GM23338 (cell line): ENCODE results near the gene EFTUD2.

Experiments
- CTCF ChIP-seq, 2 experiments: fragments of 200-600 bp in 1 of 2; sonication (generic) in 1 of 2; conservative IDR thresholded peaks; 2 replicates each; pipeline versions ENCODE4 v1.5.1 to v1.6.1; 2016 to 2017; ENCODE audit warnings: antibody characterized with exemption in 2 of 2, low read depth in 2 of 2, mild to moderate bottlenecking in 2 of 2, moderate library complexity in 1 of 2
- EZH2 ChIP-seq: fragments of 200-600 bp; sonication (generic); IDR thresholded peaks from one replicate; pipeline ENCODE4 v1.8.0; 2017; ENCODE audit warnings: antibody characterized with exemption, mild to moderate bottlenecking, low read depth; ENCODE audit not compliant: unreplicated experiment
- JUNB ChIP-seq: IDR thresholded peaks from one replicate; pipeline ENCODE4 v1.6.1; 2016; ENCODE audit warnings: antibody characterized with exemption; ENCODE audit not compliant: unreplicated experiment
- POLR2AphosphoS5 ChIP-seq: IDR thresholded peaks from 2 replicates; pipeline ENCODE4 v1.6.1; 2016; ENCODE audit warnings: antibody characterized with exemption, low read depth

GRCh38 chr17:44911133-44912001 is 12.1 kb upstream of the EFTUD2 start:
- TF ChIP-seq CTCF (conservative IDR thresholded peaks at IDR 0.05; ENCODE audit: low read depth in 2 of 2) (peak; percentile 62 to 87), EZH2 (no peak), JUNB (no peak), POLR2AphosphoS5 (peak; percentile 28; the same call in 1 of the 2 replicates)
